Suppressor macrophage treated with lipopolysaccharide for 1 hour (primary cell): ENCODE measurements around the gene LSM7.

Experiments used
- DNase-seq, 3 donors: peaks; one replicate each; pipeline ENCODE4 v3.0.0-alpha.2; 2020 to 2022

The LSM7 gene

DNA sequence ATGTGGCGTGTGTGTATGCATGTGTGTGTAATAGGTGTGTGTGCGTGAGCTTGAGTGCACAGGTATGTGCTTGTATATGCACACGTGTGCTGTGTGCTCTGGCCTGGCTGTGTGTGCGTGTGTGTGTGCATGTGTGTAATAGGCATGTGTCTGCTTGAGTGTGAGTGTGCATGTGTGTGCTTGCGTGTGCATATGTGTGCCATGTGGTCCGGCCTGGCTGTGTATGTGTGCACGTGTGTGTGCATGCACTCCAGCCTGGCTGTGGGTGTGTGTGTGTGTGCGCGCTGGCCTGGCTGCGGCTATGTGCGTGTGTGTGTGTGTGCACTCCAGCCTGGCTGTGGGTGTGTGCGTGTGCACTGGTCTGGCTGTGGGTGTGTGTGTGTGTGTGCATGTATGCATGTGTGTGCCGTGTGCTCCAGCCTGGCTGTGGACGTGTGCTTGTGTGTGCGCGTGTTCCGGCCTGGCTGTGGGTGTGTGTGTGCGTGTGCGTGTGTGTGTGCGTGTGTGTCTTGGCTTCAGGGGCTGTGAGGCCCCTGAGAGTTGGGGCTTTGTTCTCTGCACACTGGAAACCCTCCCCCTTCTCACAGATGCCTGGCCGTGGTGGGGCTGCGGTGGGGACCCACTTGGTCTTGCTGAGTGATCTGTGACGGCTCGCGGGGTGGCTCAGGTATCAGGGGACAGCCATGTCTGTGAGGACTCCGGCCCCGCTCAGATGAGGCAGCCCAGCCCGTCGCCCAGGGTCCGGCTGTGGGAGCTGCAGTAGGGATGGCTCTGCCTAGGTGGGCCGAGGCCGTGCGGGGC lies 8.3 kb upstream of the LSM7 start:
- DNase-seq = no peak

DNA sequence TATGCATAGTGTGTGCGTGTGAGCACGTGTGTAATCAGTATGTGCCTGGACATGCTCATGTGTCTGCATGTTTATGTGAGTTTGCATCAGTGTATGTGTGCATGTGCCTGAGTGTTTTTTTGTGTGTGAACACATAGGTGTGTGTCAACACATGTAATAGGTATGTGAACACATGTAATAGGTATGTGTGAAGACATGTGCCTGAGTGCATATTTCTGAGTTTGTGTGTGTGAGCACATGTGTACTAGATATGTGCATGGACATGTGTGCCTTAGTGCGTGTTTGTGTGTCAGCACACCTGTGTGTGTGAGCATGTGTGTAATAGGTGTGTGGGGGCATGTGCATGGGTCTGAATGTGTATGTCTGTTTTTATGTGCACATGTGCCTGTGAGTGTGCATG lies 7.5 kb upstream of the LSM7 start:
- no peak for DNase-seq

DNA sequence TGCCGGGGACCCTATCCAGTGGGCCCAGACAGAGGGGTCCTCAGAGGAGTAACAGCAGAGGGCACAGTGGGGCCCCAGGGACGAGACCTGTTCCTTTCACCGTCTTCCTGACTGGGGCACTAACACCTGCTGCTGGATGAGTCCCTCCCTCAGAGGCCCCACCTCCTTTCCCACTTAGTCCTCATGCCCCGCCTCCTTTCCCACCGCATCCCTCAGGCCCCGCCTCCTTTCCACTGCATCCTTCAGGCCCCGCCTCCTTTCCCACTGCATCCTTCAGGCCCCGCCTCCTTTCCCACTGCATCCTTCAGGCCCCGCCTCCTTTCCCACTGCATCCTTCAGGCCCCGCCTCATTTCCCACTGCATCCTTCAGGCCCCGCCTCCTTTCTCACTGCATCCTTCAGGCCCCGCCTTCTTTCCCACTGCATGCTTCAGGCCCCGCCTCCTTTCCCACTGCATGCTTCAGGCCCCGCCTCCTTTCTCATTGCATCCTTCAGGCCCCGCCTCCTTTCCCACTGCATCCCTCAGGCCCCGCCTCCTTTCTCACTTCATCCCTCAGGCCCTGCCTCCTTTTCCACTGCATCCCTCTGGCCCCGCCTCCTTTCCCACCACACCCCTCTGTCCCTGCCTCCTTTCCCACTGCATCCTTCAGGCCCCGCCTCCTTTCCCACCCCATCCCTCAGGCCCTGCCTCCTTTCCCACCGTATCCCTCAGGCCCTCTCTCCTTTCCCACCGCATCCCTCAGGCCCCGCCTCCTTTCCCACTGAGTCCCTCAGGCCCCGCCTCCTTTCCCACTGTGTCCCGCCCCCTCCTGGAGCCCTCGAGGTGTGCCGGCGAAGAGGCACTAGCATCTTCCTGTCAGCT lies 6.8 kb upstream of the LSM7 start:
- no peak for DNase-seq

DNA sequence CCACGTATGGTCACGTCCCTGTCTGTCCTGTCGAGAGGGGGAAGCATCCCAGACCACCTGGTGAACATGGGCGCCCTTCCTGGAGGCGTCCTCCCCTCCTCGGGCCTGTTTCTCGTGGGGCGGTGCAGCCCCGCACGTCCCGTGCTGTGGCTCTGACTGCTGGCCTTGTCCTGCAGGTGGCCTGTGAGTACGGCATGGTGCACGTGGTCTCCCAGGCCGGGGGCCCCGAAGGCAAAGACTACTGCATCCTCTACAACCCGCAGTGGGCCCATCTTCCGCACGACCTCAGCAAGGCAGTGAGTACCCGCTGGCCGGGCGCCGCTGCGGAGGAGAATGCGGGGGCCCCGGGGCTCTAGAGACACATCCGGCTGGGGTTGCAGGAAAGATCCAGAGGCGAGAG lies 6.0 kb upstream of the LSM7 start:
- DNase-seq = no peak

DNA sequence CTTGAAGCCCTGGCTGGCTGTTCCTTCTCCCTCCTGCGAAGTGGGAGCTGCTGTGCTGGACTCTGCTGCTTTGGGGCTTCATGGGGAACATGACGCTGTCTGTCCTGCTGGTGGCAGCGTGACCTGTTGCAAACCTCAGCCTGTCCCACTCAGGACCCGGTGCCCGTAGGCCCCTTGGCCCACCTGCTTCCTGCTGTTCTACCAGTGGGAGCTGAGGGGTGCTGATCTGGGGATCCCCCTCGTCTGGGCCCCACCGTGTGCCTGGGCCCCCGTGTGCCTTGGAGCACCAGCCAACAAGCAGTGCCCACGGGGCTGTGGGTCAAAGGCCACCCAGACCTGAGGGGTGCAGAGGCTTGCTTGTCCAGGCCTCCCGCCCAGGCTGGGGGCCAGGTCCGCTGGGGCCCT lies 5.4 kb upstream of the LSM7 start:
- DNase-seq = peak; percentile 18 to 42 (median 25)

DNA sequence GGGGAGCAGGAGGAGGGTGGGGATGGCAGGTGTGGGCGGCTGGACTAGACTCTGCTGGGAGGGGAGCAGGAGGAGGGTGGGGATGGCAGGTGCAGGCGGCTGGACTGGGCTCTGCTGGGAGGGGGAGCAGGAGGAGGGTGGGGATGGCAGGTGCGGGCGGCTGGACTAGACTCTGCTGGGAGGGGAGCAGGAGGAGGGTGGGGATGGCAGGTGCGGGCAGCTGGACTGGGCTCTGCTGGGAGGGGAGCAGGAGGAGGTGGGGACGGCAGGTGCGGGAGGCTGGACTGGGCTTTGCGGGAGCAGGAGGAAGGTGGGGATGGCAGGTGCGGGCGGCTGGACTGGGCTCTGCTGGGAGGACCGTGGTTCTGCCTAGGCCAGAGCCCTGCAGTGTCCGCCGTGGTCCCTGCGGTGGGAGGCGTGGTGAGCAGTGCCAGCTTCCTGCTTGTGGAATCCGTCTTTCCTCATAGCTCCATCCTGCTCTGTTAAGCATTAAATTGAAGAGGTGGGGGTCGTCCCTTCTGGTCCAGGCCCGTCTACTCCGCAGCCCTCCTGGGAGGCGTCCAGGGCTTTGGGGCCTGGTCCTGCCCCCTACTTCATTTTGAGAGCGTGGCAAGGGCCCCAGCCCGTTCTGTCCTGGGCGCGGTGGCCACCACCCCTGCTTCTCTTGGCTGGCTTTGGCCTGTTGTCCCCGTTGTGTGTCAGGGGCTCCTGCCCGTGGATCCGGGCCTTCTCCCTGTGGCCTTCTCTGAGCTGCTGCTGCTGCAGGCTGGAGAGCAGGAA lies 4.8 kb upstream of the LSM7 start:
- DNase-seq = peak in 2 of 3 donors; percentile 24 to 42

DNA sequence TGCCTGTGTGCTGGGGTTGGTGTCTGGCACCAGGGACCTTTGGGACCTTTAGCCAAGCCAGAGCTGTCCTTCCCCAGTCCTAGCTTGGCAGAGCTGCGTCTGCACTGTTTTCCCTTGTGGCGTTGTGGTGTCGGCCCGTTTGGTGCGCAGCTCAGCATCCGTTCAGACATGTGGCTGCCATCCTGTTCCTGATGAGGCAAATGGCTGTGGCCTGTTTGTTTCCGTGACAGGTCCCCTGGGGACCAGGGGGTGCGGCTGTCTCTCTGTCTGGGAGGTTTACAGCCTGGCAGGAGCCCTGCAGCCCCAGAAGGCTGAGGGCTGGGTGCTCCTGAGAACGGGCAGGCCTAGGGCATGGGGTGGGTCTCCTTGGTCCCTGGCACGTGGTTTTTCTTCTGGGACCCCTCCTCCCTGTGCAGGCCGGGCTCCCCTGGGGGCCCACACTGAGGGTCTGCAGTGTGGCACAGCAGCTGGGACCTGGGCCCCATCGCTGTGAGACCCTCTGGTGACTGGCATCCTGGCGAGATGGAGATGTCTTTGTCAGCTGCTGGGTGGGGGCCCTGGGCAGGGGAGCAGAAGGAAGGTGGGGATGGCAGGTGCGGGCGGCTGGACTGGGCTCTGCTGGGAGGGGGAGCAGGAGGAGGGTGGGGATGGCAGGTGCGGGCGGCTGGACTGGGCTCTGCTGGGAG lies 4.1 kb upstream of the LSM7 start:
- no peak for DNase-seq

DNA sequence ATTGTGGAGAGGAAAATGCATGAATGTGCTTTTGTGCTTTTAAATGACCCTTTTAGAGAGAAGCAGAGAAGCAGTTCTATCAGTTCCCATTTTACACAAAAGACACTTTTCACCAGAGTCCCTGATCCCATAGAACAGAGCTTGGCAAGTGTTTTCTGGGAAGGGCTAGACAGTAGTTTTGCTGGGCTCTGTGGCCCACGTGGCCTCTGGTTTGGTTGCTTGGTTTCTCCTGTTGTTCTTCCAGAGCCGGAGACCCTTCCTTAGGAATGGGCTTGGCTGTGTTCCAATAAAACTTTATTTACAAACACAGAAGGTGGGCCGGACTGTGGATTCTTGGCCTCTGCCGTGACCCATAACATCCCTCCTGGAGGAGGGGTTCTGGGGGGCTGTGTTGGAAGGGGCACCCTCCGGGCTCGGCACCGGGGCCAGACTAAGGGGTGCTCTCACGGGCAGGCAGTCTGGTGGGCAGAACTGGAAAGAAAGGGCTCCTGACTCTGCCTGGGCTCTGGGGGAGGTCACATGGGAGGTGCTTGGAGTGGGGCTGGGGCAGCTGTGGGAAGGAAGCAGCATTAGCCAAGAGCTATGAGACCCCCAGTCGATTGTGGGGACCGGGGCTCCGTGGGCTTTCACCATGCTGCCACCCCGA lies 3.3 kb upstream of the LSM7 start:
- no peak for DNase-seq

DNA sequence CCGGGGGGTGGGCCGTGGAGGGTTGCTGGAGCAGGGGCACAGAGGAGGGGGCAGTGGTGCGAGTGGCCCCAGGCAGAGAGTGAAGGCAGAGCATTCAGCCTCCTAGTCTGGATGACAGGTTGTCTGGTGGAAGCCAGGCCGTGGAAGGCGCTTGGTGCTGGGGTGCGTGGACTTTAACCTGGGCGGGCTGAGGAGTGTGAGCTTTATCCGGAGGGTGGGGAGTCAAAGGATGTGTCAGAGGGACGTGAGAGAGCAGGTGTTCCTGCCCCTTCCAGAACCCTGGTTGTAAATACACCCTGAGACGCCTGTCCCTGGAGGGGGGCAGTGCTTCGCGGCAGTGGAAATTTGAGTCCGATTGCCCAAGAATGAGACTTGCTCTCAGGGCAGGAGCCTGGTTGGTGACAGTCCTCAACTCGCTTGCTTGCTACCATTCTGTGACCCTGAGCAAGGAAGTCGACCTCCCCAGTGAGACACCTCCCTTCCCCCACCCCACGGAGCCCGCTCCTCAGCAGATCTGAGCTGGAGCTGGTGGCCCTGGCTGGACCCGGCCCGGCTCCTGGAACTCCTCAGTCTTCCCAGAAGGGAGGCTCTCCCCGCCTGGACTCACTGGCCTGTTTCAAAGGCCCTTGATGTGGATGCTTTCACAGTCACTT lies 2.4 kb upstream of the LSM7 start:
- DNase-seq = no peak

DNA sequence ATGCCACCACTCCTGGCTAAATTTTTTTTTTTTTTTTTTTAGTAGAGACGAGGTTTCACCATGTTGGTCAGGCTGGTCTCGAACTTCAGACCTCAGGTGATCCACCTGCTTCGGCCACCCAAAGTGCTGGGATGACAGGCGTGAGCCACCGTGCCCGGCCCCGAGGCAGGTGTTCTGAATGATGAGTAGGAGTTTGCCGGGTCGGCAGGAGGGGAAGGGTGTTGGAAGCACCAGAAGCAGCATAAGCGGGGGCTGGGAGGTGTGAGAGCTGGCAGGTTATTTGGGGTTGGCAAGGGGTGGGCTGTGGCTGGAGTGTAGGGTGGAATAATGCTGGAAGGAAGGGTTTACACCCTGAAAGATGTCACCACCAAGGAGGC lies 1.9 kb upstream of the LSM7 start:
- DNase-seq = no peak

DNA sequence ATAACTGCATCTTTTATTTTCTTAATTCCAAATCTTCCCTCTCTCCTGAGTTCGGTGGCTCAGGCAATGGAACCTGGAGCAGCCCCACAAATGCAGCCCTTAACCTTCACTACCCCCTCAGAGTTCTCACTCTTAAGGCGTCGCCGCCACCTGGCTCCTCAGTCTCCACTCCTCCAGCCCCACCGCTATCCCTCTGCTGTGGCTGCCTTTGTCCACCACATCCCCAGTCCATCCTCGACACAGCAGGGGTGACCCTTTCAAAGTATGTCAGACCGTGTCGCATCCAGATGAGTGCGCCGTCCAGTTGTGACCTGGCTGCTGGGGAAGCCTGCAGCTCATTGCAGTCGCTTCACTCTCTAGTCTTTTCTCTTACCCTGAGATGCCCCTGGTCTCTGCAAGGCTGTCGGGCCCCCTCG lies 1.1 kb upstream of the LSM7 start:
- DNase-seq = no peak

DNA sequence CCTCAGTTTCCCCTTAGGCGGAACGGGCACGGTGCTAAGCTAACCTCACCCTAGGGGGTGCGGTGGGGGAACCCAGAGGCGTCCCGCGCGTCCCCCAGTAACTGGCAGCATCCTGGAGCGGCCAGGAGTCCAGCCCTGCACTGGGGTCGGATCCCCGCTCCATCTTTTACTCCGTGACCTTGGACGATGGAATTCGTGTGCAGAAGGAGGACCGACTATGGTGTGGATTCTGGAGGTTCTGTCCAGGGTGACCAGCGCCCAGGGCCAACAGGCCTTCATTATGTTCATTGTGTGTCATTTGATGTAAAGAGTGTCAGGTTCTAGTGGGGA lies 728 bp upstream of the LSM7 start:
- DNase-seq = no peak

DNA sequence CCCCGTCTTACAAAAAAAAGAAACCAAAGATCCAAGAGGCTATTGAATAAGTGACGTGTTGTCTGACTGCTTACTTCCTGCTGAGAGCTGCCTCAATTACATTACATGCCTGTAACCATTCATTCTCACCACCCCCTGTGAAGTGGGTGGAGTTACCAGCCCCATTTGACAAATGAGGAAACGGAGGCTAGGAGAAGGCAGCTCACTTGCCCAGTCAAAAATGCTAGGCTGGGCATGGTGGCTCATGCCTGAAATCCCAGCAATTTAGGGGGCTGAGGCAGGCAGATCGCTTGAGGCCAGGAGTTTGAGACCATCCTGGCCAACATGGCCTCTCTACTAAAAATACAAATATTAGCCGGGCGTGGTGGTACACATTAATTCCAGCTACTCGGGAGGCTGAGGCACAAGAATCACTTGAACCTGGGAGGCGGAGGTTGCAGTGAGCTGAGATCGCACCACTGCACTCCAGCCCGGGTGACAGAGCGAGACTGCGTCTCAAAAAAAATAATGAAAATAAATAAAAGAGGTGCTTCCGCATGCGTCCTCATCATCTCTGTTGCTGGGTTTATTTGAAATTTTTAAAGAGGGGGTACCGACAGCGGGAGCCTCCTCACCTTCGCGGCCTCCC lies 499 bp downstream of the LSM7 start:
- peak; percentile 90 to 95 (median 93) for DNase-seq

DNA sequence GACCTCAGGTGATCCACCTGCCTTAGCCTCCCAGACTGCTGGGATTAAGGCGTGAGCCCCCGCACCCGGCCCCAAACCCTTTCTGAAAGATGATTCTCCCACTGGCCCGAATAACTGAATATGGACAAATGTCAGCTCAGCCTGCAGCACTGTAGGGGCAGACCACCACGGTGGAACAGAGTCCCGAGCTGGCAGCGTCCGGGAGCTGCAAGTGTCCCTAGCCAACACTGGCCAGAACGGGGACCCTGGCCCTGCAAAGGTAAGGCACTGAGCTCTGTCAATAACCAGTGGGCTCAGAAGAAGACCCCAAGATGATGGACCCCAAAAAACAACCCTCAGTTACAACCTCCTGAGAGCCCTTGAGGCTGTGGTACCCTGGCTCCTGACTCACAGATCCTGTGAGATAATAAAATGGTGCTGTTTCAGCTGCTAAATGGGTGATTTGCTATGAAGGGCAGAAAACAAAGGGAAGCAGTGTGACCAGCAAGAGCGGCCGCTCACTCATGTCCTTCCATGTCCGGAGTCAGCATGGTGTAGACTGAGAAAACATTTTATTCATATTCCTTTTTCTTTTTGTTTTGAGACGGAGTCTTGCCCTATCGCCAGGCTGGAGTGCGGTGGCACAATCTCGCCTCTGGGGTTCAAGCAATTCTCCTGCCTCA lies 1.6 kb downstream of the LSM7 start:
- DNase-seq = no peak

DNA sequence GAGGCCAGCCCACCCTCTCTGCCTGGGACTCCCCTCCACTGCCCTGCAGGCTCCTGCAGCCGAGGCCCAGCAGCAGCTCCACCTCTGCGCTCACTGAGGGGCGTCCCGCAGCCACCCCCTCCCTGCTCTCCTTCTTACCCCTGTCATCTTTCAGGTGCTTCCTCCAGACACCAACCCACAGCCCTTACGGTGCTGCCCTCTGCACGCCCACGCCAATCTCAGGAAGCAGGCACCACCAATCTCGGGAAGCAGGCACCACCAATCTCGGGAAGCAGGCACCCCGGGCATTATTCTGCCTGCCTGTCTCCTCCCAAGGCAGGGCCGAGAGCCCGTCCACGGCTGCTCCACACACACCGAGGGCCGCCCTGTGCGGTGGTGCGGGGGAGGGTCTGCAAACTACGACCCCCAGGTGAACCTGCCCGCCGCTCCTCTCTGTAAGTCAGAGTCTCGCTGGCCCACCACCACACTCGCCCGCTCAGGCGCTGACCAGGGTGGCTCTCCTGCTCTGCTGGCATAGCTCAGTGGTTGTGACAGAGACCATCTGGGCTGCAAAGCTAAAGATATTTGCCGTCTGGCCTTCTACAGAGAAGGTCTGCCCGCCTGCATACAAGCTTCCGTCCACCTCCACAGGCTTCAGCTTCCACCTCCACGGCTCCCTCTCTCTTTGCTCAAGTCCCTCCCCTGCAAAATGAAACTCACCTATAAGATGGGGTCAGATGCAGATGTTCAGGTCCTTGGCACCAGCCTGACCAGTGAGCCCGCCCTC lies 2.9 kb downstream of the LSM7 start:
- no peak for DNase-seq

DNA sequence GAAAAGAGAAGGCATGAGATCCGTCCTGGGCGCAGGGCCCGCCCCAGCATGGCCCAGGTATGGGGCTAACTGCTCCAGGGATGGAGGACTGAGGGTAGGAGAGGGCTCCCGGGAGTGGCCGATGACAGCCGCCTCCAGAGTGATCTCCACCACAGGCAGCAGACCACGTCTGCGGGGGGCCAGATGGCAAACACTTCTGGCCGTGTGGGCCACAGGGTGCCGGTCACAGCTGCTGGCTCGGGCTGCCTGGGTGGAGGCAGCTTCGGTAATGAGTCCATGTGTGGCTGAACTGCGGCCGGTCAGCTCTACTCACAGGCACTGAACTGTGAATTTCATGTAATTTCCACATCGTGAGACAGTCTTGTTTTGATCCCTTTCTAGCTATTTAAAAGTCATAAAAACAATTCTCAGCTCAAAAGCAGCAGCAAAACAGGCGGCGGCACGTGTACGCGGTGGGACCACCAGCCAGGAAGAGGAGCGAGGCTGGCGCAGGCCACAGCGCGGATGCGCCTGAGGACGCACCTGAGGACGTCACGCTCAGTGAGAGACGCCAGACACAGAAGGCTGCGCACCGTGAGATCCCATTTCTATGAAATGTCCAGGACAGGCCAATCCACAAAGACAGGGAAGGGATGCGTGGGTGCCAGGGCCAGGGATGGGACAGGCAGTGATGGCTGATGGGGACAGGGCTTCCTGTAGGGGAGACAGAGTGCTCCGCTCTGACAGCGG lies 4.0 kb downstream of the LSM7 start:
- DNase-seq = no peak

DNA sequence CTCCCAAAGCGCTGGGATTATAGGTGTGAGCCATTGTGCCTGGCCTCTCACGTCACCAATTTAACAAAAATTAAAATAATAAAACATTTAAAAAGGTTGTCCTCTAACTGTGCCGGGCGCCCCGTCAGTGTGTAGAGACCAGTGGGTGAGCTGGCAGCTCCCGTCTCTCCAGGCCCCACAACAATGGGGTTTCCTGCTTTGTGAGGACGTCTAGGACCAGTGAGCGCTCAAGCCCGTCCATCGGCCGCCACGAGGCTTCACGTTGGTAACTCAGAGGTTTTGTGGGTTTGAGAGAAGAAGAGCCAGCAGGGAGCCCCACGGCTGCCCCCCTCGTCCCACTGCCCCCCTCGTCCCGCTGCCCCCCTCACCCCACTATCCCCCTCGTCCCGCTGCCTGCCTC lies 4.7 kb downstream of the LSM7 start:
- no peak for DNase-seq

DNA sequence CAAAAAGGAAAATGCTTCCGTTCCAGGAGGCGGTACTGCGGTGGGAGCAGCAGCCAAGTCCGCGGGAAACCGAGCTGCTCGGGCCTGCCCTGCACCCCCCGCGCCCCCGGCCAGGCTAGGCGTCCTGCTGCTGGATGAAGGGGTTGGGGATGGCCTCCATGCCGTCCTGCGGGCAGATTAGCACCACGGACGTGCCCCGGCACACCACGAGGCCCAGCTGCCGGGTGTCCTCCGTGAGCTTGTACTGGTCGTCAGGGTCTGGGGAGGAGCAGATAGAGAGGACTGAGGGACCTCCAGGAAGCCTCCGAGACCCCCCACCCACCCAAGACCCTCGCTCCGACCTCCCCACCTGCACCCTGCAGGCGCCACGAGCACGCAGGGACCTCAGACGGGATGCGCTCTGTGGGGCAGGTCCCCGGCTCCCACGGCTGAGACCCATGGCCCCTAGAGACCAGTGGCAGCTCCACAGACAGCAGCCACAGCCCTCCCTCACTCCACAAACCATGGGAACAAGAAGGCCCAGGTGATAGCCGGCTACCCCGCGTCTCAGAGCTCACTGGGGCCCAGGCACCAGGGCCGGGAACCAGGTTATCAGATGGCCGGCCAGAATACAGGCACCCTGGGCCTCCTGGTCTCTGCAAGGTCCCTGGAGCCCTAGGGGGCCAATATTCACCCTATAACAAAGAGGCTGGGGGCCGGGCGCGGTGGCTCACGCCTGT lies 6.7 kb downstream of the LSM7 start:
- DNase-seq = no peak

DNA sequence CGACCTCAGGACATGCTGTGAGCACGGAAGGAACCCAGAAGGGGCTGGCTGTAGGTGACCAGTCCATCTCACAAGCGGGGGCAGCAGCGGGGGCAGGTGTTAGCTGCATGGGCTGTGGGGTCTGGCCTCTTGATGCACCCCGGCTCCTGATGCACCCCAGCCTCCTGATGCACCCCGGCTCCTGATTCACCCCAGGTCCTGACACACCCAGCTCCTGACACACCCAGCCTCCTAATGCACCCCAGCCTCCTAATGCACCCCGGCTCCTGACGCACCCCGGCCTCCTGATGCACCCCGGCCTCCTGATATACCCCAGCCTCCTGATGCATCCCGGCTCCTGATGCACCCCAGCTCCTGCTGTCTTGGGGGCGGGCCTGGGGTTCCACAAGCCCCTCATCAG lies 7.4 kb downstream of the LSM7 start:
- no peak for DNase-seq
